Measurements from ENCODE around the gene ICE1.
A peak's percentile ranks its signal among the peaks of the same experiment; 100 is the strongest.
"Not testable (repeated sequence)": the region's sequence is repeated elsewhere in the genome, so short reads cannot be mapped to it uniquely, and the experiment has no call there.

ICE1 gene

GRCh38 chr5:5453131-5453530, 30.7 kb downstream of the ICE1 start:
- no peak for DNase-seq (ENCODE audit: low read depth)

GRCh38 chr5:5454391-5454790, 31.9 kb downstream of the ICE1 start:
- DNase-seq (ENCODE audit: low read depth): no peak

- DNase-seq (ENCODE audit: low read depth): no peak
These were observed 34.4 kb downstream of the ICE1 start for GRCh38 chr5:5456858-5457257.

GRCh38 chr5:5460311-5460710, 37.8 kb downstream of the ICE1 start:
- no peak for DNase-seq (ENCODE audit: low read depth)

- no peak for DNase-seq (ENCODE audit: low read depth)
These were observed 38.5 kb downstream of the ICE1 start for GRCh38 chr5:5461012-5461411.

DNA sequence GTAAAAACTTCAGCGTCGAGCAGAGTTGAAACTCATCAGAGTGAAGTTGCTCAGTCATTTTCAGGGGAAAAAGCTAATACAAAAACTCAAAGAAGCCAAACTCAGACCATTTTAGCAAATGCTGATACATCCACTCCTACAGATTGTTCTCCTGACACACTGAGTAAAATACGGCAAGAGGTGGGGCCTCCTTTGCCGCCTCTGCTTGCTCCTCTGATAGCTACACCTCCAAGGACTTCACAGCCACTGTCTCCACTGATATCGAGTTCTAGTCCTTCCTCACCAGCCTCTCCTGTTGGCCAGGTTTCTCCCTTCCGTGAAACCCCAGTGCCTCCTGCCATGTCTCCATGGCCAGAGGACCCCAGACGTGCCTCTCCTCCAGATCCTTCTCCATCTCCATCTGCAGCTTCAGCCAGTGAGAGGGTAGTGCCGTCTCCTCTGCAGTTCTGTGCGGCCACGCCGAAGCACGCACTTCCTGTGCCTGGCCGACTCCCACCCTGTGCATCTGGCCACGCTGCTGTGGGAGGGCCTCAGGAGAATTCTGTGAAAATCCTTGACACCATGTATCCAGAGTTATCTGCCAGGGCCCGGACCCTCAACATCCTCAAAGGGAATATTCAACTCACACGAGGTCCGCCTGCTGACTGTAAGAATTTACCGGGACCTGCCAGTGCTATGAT, 41.7 kb downstream of the ICE1 start:
- DNase-seq (ENCODE audit: low read depth): no peak

GRCh38 chr5:5466227-5466626, 43.8 kb downstream of the ICE1 start:
- no peak for DNase-seq (ENCODE audit: low read depth)

- DNase-seq (ENCODE audit: low read depth): peak; percentile 13
These were observed 45.3 kb downstream of the ICE1 start for GRCh38 chr5:5467737-5468136.

DNA sequence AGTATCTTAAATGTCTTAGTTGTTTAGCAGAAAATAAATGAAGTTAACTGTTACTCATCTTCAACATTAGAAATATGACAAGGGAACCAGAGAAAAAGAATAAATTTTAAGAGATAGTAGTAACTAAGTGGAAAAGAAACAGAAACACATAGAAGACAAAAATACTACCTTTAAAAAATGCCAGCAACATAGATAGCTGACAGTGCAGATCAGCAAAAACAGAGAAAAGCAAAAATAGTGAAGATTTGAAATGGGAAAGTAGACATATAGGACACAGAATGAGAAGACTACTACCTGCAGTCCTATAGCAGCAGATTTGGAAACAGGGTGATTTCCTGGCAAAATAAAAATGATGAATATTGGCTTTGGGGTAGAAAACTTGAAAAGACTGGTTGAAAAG, 48.5 kb downstream of the ICE1 start:
- DNase-seq (ENCODE audit: low read depth): no peak

GRCh38 chr5:5473226-5473625, 50.7 kb downstream of the ICE1 start:
- peak; percentile 45 for DNase-seq (ENCODE audit: low read depth)

GRCh38 chr5:5474961-5475360, 52.5 kb downstream of the ICE1 start:
- DNase-seq (ENCODE audit: low read depth): no peak

DNA sequence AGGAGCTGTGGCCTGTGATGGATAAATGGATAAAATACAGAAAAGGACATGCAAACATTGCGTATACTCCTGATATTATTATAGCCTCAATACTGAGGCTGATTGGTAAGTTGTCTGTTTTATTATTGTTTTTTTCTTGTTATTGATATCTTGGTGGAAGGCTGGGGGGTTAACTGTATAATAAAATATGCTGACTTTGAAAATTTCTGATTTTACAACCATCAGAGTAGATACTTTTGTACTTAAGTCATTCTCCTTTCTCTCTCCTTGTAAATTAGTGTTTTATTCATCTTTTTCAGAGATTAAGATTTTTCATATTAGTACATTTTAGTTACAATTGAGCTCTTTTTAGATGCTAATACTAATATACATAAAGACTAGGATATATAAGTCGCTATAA, 53.5 kb downstream of the ICE1 start:
- DNase-seq (ENCODE audit: low read depth): no peak

DNA sequence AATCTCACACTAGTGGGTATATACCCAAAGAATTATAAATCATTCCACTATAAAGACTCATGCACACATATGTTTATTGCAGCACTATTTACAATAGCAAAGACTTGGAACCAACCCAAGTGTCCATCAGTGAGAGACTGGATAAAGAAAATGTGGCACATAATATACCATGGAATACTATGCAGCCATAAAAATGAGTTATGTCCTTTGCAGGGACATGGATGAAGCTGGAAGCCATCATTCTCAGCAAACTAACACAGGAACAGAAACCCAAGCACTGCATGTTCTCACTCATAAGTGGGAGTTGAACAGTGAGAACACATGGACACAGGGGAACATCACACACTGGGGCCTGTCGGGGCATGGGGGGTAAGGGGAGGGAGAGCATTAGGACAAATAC, 57.1 kb downstream of the ICE1 start:
- not testable (repeated sequence) for DNase-seq (ENCODE audit: low read depth)

- DNase-seq (ENCODE audit: low read depth): no peak
These were observed 58.1 kb downstream of the ICE1 start for GRCh38 chr5:5480481-5481111.

DNA sequence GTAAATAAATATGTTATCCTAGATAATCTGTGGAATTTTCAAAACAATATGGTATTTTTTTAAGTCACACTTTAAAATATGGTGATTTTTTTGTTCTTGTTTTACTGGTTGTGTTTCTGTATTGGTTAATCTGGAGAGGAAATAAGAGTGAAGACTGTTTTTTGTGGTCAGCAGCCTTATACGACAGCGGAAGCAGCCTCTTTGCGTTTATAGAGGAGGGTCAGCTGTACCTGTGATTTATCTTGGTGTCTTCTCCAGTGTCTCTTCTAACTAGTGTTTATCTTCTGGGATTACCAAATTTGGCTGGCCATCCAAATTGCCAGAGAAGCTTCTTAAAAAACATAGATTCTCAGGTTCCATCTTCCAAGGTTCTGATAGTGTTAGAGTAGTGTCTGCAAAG, 58.7 kb downstream of the ICE1 start:
- DNase-seq (ENCODE audit: low read depth): no peak

GRCh38 chr5:5481633-5482032, 59.2 kb downstream of the ICE1 start:
- DNase-seq (ENCODE audit: low read depth): peak; percentile 40

- no peak for DNase-seq (ENCODE audit: low read depth)
These were observed 60.9 kb downstream of the ICE1 start for GRCh38 chr5:5483350-5483749.

DNA sequence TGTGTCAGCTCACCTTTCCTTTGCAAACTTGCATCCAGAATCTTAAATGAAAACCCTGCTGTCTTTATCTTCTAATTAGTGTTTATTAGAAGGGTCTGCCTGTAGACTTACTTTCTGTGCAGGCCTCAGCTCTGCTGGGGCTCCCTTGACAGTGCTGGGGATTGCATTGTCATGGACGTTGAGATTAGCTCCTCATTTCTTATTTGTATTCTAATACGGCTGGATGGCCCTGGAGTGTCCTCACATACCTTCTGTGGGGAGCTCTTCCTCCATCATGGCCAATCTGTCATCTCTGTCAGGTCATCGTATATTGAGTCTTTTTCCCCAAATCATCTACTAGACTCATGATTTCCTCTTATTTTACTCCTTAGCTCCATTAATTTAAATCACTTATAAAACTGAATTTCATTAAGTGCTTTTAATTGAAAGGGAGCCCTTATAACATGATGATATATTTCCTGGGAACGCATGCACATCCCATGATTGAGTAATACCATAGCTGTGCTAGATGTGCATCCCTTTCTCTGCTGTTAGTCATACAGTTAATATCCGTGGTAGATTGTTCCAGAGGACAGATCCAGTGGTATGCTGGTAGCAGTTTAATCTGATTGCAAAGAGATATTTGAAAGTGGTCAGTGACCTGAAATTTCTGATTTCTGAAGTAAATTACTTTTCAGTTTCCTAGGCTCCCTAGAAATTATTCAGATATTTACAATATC, 61.6 kb downstream of the ICE1 start:
- DNase-seq (ENCODE audit: low read depth): peak; percentile 81

DNA sequence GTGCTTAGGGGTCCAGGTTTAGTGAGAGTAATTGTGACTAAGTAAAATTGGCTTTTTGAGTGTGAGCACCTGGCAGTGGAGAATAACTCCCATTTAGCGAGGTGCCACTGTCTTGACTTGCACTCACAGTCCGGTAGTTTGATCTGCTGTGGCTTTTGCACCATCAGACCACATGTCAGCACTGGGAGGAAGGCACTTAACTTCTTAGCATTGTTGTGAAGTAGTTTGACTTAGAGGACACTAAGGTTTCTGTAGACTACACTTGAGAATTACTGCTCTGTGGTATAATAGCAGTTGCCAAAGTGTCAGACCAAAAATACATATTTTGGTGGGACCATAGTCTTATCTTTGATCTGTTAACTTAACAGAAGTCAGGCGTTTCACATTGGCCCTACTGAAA, 63.6 kb downstream of the ICE1 start:
- no peak for DNase-seq (ENCODE audit: low read depth)

DNA sequence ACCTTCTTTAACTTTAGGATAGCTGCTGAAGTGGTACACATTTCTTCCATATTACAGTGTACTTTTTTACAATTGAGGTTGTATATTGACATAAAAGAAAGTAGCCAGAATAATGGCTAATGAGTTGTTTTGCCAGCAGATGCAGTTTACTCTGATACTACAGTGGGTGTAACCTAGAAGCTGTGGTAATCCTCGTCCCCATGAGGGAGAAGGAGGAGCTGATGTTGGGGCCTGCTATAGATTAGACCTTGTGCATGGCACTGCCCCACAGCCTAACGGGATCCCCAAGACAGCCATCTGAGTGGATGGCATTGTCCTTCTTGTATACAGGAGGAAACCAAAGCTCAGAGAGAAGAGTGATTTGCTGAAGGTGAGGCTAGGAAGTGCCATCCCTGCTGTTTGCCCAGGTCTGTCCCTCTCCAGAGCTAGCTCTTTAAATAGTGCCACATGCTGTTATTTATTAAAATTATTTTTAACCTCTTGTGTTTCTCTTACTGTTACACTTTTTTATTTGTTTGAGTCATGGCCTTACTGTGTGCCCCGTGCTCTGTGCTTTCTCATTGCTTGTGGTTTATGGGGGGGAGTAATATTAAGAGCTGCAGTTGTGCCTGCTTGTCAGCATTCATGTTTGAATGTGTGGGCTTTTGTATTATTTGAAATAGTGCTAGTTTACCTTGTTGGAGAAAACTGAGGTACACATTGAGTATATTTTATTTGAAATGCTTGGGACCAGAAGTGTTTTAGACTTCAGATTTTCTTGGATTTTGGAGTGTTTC, 65.3 kb downstream of the ICE1 start:
- peak; percentile 27 for DNase-seq (ENCODE audit: low read depth)

DNA sequence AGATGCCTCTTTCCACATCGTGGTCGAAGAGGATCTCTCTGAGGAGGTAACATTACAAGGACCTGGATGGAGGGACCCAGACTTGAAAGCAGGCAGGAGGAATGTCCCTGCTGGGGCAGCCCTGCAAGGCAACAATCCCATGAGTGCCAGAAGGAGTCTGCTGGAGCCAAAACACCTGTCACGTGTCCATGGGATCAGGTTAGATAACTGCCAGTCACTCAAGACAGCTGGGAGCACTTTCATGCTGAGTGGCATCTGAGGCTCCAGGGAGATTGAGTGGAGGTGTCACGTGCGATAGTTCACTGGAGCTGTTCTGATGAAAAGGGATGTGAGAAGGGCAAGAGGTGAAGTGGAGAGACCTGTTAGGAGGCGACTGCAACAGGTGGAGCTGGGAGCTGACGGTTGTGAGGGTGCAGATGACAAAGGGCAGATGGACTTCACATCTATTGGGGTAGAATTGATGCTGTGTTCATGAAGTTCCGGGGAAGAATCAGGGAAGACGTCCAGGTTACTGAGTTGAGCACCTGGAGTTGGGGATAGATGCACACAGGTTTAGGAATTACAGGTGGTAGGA, 68.4 kb downstream of the ICE1 start:
- DNase-seq (ENCODE audit: low read depth): no peak

Data from amniotic epithelial cell (primary cell).